ENCODE results near the gene EHF. TPM values are rescaled to one million over a fixed set of nuclear protein-coding genes. Genes with fewer than 3 reads are reported as not detected.

The EHF gene
- total and polyA plus RNA-seq, 2 of the 13 experiments (the other 11 are each of a cell fraction or from before 2014, with no cell fraction given) = 0.04 to 0.46 TPM

DNA sequence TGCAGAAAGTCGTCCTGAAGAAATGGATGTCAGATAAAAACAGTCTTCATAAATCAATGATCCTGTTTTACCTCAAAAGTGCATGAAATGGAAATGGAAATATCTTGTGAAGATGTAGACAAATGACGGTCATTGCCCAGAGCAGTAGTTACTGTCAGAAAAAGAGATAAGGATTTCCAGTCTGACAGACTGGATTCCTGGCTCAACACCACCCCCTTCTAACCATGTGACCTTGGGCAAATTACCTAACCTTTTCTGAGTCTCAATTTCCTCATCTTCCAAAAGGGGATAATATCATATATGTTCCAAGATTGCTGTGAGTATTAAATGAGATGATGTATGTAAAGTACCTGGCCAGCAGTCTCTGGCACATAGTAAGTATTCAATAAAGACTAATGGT, 32.9 kb upstream of the EHF start (continued):
- TF ChIP-seq MYC (CRISPR knock-in tag; IDR thresholded peaks at IDR 0.05; ENCODE audit: borderline replicate concordance) (no peak), ZNF788 (CRISPR knock-in tag; IDR thresholded peaks at IDR 0.05; ENCODE audit: borderline replicate concordance) (no peak), NR2F6 (IDR thresholded peaks at IDR 0.05) (no peak), NR2F6 (CRISPR knock-in tag; IDR thresholded peaks at IDR 0.05) (no peak), SYNCRIP (IDR thresholded peaks at IDR 0.05; ENCODE audit: insufficient read depth, low read depth, low read length) (no peak), ZNF17 (CRISPR knock-in tag; IDR thresholded peaks at IDR 0.05) (no peak), FOXK2 (IDR thresholded peaks at IDR 0.05) (no peak)

DNA sequence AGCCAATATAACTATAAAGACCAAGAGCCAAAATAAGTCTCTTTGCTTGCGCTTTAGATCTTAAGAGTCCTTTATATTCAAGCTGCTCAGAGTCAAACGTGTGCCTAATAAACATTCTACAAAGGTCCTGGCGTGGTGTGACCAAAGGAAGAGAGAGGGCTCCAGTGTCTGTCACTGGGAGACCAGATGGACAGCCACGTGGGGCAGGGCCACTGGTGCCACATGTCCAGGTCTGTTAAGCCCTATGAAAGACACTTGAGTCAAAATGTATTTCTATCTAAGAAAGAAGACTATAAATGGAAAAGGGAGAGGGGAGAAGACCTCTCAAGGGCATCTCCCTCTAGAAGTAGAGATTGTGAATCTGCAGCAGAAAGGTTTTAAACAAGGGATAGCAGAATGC, 32.2 kb upstream of the EHF start:
- in situ Hi-C loops (cut with HindIII; ENCODE audit: extremely low pct_ligation_motif_present, low pct_unique_long_range_greater_than_20kb) (loop anchor here (5.0 to 25.0 kb wide), 2 partner anchors 304 to 799 kb away; no protein-coding TSS in a partner anchor), intact Hi-C loops (cut with micrococcal nuclease; ENCODE audit: unreplicated experiment) (loop anchor here (5.0 kb wide), 1 partner anchor 804 kb away; no protein-coding TSS in a partner anchor)
- Histone ChIP-seq H3K27ac (ENCODE audit: extremely low read length, insufficient read depth, low read length) (no peak overlapping the region), H3K4me2 (ENCODE audit: low read depth, low read length) (no peak overlapping the region), H3K79me2 (ENCODE audit: insufficient read depth, low read length) (no peaks in the 10 kb centered on the region), H3K4me3 (replicated peaks in 1 of 3; ENCODE audit: insufficient read depth in 1 of 3, low read depth in 2 of 3, low read length in 3 of 3) (no peak overlapping the region), H3K4me1 (ENCODE audit: insufficient read depth, low read length) (peaks cover 40% of the 10 kb centered on the region), H3K36me3 (replicated peaks in 1 of 2; ENCODE audit: control insufficient read depth in 1 of 2, insufficient read depth in 2 of 2, low read length in 2 of 2) (no peaks in the 10 kb centered on the region), H3K9ac (ENCODE audit: insufficient read depth, low read depth, low read length) (no peak overlapping the region), H3K9me3 (ENCODE audit: low read length) (no peaks in the 10 kb centered on the region), H3K27me3 (ENCODE audit: control insufficient read depth in 1 of 2, insufficient read depth in 2 of 2, low read length in 2 of 2) (no peaks in the 10 kb centered on the region), H4K20me1 (ENCODE audit: insufficient read depth, low read length) (no peaks in the 10 kb centered on the region), H2AFZ (ENCODE audit: low read length) (no peak overlapping the region)
- FAIRE-seq = no peak
- DNase-seq (ENCODE audit: low spot score) = no peak
- POLR2A ChIA-PET = interaction anchor here (4.5 kb wide), 1 partner anchor 12 kb away, joined by 23 read pairs; no protein-coding TSS in a partner anchor
- whole genome bisulfite sequencing (ENCODE audit: low lambda C conversion rate) = 95% methylated on average over 4 of the region's 4 CpGs
- BruUV-seq (replicated peaks) = no TSS peak
- TF ChIP-seq, protein P1, sequence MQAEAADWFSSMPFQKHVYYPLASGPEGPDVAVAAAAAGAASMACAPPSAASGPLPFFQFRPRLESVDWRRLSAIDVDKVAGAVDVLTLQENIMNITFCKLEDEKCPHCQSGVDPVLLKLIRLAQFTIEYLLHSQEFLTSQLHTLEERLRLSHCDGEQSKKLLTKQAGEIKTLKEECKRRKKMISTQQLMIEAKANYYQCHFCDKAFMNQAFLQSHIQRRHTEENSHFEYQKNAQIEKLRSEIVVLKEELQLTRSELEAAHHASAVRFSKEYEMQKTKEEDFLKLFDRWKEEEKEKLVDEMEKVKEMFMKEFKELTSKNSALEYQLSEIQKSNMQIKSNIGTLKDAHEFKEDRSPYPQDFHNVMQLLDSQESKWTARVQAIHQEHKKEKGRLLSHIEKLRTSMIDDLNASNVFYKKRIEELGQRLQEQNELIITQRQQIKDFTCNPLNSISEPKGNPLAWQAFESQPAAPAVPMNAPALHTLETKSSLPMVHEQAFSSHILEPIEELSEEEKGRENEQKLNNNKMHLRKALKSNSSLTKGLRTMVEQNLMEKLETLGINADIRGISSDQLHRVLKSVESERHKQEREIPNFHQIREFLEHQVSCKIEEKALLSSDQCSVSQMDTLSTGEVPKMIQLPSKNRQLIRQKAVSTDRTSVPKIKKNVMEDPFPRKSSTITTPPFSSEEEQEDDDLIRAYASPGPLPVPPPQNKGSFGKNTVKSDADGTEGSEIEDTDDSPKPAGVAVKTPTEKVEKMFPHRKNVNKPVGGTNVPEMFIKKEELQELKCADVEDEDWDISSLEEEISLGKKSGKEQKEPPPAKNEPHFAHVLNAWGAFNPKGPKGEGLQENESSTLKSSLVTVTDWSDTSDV (CRISPR knock-in tag; IDR thresholded peaks at IDR 0.05) = no peak
- TF ChIP-seq, protein P2, sequence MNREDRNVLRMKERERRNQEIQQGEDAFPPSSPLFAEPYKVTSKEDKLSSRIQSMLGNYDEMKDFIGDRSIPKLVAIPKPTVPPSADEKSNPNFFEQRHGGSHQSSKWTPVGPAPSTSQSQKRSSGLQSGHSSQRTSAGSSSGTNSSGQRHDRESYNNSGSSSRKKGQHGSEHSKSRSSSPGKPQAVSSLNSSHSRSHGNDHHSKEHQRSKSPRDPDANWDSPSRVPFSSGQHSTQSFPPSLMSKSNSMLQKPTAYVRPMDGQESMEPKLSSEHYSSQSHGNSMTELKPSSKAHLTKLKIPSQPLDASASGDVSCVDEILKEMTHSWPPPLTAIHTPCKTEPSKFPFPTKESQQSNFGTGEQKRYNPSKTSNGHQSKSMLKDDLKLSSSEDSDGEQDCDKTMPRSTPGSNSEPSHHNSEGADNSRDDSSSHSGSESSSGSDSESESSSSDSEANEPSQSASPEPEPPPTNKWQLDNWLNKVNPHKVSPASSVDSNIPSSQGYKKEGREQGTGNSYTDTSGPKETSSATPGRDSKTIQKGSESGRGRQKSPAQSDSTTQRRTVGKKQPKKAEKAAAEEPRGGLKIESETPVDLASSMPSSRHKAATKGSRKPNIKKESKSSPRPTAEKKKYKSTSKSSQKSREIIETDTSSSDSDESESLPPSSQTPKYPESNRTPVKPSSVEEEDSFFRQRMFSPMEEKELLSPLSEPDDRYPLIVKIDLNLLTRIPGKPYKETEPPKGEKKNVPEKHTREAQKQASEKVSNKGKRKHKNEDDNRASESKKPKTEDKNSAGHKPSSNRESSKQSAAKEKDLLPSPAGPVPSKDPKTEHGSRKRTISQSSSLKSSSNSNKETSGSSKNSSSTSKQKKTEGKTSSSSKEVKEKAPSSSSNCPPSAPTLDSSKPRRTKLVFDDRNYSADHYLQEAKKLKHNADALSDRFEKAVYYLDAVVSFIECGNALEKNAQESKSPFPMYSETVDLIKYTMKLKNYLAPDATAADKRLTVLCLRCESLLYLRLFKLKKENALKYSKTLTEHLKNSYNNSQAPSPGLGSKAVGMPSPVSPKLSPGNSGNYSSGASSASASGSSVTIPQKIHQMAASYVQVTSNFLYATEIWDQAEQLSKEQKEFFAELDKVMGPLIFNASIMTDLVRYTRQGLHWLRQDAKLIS (CRISPR knock-in tag; IDR thresholded peaks at IDR 0.05) = no peak
- no peak for TF ChIP-seq U2AF1 (optimal IDR thresholded peaks at IDR 0.05; ENCODE audit: low read depth, low read length)
- TF ChIP-seq, protein P3, sequence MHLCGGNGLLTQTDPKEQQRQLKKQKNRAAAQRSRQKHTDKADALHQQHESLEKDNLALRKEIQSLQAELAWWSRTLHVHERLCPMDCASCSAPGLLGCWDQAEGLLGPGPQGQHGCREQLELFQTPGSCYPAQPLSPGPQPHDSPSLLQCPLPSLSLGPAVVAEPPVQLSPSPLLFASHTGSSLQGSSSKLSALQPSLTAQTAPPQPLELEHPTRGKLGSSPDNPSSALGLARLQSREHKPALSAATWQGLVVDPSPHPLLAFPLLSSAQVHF (CRISPR knock-in tag; IDR thresholded peaks at IDR 0.05) = no peak
- TF ChIP-seq, protein P4, sequence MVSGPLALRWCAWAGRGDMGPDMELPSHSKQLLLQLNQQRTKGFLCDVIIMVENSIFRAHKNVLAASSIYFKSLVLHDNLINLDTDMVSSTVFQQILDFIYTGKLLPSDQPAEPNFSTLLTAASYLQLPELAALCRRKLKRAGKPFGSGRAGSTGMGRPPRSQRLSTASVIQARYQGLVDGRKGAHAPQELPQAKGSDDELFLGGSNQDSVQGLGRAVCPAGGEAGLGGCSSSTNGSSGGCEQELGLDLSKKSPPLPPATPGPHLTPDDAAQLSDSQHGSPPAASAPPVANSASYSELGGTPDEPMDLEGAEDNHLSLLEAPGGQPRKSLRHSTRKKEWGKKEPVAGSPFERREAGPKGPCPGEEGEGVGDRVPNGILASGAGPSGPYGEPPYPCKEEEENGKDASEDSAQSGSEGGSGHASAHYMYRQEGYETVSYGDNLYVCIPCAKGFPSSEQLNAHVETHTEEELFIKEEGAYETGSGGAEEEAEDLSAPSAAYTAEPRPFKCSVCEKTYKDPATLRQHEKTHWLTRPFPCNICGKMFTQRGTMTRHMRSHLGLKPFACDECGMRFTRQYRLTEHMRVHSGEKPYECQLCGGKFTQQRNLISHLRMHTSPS (CRISPR knock-in tag; IDR thresholded peaks at IDR 0.05; ENCODE audit: low read depth) = no peak
- CTCF ChIA-PET (ENCODE audit: low intra/inter-chr PET ratio, low total read pairs) = no interaction called here
- ATAC-seq = no peak

Data from HepG2 (cell line).